Upper lobe of left lung (tissue), 6 donors: Measurements from ENCODE around the gene TBC1D14. TPM values are rescaled to one million over a fixed set of nuclear protein-coding genes. Genes with fewer than 3 reads are reported as not detected.

Experiments
- ATAC-seq, 2 donors: fragments of 200-7000 bp; cut with Tn5 transposase; one replicate each; pipeline ENCODE4 v1.9.1; 2022; ENCODE audit warnings: mild to moderate bottlenecking in 2 of 2, moderate library complexity in 2 of 2; ENCODE audit not compliant: low FRiP score in 2 of 2
- DNase-seq, 2 donors: peaks; one replicate each; pipeline ENCODE4 v3.0.0-alpha.2; 2019 to 2020
- H3K27ac ChIP-seq, 4 donors: fragments of 200-600 bp; sonication (generic); one replicate each; pipeline ENCODE4 v1.5.1; 2016 to 2019
- H3K27me3 ChIP-seq, 4 donors: fragments of 200-600 bp; sonication (generic); one replicate each; pipeline ENCODE4 v1.5.1; 2017 to 2019
- H3K36me3 ChIP-seq, 4 donors: fragments of 200-600 bp; sonication (generic); one replicate each; pipeline ENCODE4 v1.5.1; 2016 to 2019
- H3K4me1 ChIP-seq, 4 donors: fragments of 200-600 bp; sonication (generic); one replicate each; pipeline ENCODE4 v1.5.1; 2018 to 2019
- H3K4me3 ChIP-seq, 4 donors: fragments of 200-600 bp; sonication (generic); one replicate each; pipeline ENCODE4 v1.5.1; 2017 to 2019; ENCODE audit warnings: mild to moderate bottlenecking in 2 of 4, moderate library complexity in 1 of 4
- H3K9me3 ChIP-seq, 4 donors: fragments of 200-600 bp; sonication (generic); one replicate each; pipeline ENCODE4 v1.5.1; 2018 to 2019
- CTCF ChIP-seq, 6 experiments: fragments of 450-650 bp in 4 of 6; fragments of 200-600 bp in 2 of 6; sonication (generic) in 2 of 6; IDR thresholded peaks; one replicate each; pipeline ENCODE4 v1.5.1; 2016 to 2019; ENCODE audit warnings: antibody characterized with exemption in 6 of 6
- EP300 ChIP-seq, 4 donors: sonication (generic); formaldehyde crosslinking; IDR thresholded peaks; one replicate each; pipeline ENCODE4 v1.5.1; 2017; ENCODE audit warnings: antibody characterized with exemption in 4 of 4, control low read depth in 2 of 4
- POLR2A ChIP-seq, 4 donors: fragments of 450-650 bp; IDR thresholded peaks; one replicate each; pipeline ENCODE4 v1.5.1; 2016 to 2017; ENCODE audit warnings: antibody characterized with exemption in 4 of 4, mild to moderate bottlenecking in 2 of 4
- POLR2AphosphoS5 ChIP-seq, 2 donors: sonication (generic); formaldehyde crosslinking; IDR thresholded peaks; one replicate each; pipeline ENCODE4 v1.5.1; 2017; ENCODE audit warnings: antibody characterized with exemption in 2 of 2
- WGBS, 2 donors: methylation state at CpG; one replicate each; pipeline ENCODE4 v1.1.5; 2017 to 2018; 5-methylcytosine and 5-hydroxymethylcytosine counted together
- total RNA-seq, 6 donors: library from RNA; depleted of rRNA in 4 of 6; stranded (reverse); fragments of >200 nt in 4 of 6; gene quantifications; one replicate each; pipeline versions ENCODE4 v1.1.0 to v1.2.1, GENCODE V29; 2016 to 2021
- donor health status: DM: no; HTN: no; CAD: no; lungs with moderate emphysema.
- donor health status: DM: no; HTN: yes; CAD: no; lungs with severe emphysema.

TBC1D14 gene
- total RNA-seq, 6 donors from 2014 or later: 47.7 to 61.8 (median 57.8) TPM

- Histone ChIP-seq H3K4me3 (no peak overlapping the region), H3K4me1 (peaks cover 0 to 24% (median 19%) of the 10 kb centered on the region in 4 donors), H3K27me3 (no peaks in the 10 kb centered on the region), H3K27ac (no peak overlapping the region), H3K36me3 (no peaks in the 10 kb centered on the region), H3K9me3 (no peaks in the 10 kb centered on the region)
- 97 to 98% methylated on average over 20 of the region's 20 CpGs for WGBS, 2 donors
- TF ChIP-seq CTCF (IDR thresholded peaks at IDR 0.05): no peak
- TF ChIP-seq EP300 (IDR thresholded peaks at IDR 0.05): no peak
- no peak for TF ChIP-seq POLR2AphosphoS5 (IDR thresholded peaks at IDR 0.05)
- TF ChIP-seq POLR2A (IDR thresholded peaks at IDR 0.05): no peak
- ATAC-seq (no peak), DNase-seq (no peak)
These were observed 52.0 kb downstream of the TBC1D14 start for GRCh38 chr4:6961496-6962210.

- Histone ChIP-seq H3K4me1 (peaks cover 0 to 16% (median 12%) of the 10 kb centered on the region in 4 donors), H3K4me3 (no peak overlapping the region), H3K9me3 (no peaks in the 10 kb centered on the region), H3K27me3 (no peaks in the 10 kb centered on the region), H3K27ac (no peak overlapping the region), H3K36me3 (peaks cover 0 to 4% (median under 1%) of the 10 kb centered on the region in 4 donors)
- TF ChIP-seq CTCF (IDR thresholded peaks at IDR 0.05): no peak
- TF ChIP-seq POLR2AphosphoS5 (IDR thresholded peaks at IDR 0.05): no peak
- TF ChIP-seq EP300 (IDR thresholded peaks at IDR 0.05): no peak
- no peak for TF ChIP-seq POLR2A (IDR thresholded peaks at IDR 0.05)
- ATAC-seq (peak in 1 of 2 donors; percentile 34), DNase-seq (no peak)
- WGBS, 2 donors: 86 to 93% methylated on average over 16 to 17 of the region's 17 CpGs
These were observed 52.8 kb downstream of the TBC1D14 start for GRCh38 chr4:6962211-6963041.

GRCh38 chr4:6963139-6963611 is 53.5 kb downstream of the TBC1D14 start:
- WGBS, 2 donors: 84 to 94% methylated on average over 6 to 12 of the region's 12 CpGs
- TF ChIP-seq POLR2A (IDR thresholded peaks at IDR 0.05) (no peak), POLR2AphosphoS5 (IDR thresholded peaks at IDR 0.05) (no peak), EP300 (IDR thresholded peaks at IDR 0.05) (no peak), CTCF (IDR thresholded peaks at IDR 0.05) (no peak)
- DNase-seq (no peak), ATAC-seq (no peak)
- H3K4me1 ChIP-seq: peaks cover 0 to 20% (median 11%) of the 10 kb centered on the region in 4 donors
- no peak overlapping the region for H3K27ac ChIP-seq
- H3K27me3 ChIP-seq: no peaks in the 10 kb centered on the region
- H3K36me3 ChIP-seq: peaks cover 0 to 11% (median 6%) of the 10 kb centered on the region in 4 donors
- no peaks in the 10 kb centered on the region for H3K9me3 ChIP-seq
- no peak overlapping the region for H3K4me3 ChIP-seq

GRCh38 chr4:6964858-6965257 is 55.2 kb downstream of the TBC1D14 start:
- no peak overlapping the region for H3K4me3 ChIP-seq
- TF ChIP-seq EP300 (IDR thresholded peaks at IDR 0.05) (no peak), POLR2A (IDR thresholded peaks at IDR 0.05) (no peak), POLR2AphosphoS5 (IDR thresholded peaks at IDR 0.05) (no peak), CTCF (IDR thresholded peaks at IDR 0.05) (no peak)
- H3K9me3 ChIP-seq: no peaks in the 10 kb centered on the region
- H3K27me3 ChIP-seq: no peaks in the 10 kb centered on the region
- peaks cover 0 to 20% (median 11%) of the 10 kb centered on the region in 4 donors for H3K4me1 ChIP-seq
- no peak for DNase-seq
- no peak overlapping the region for H3K27ac ChIP-seq
- H3K36me3 ChIP-seq: peaks cover 0 to 18% (median 8%) of the 10 kb centered on the region in 4 donors
- WGBS, 2 donors: 94 to 95% methylated on average over 5 of the region's 5 CpGs
- no peak for ATAC-seq
